HG03342 (cell line): ENCODE measurements around the gene FOXP1.

Source experiments
- ATAC-seq: cut with Tn5 transposase; IDR thresholded peaks from one replicate; pipeline ENCODE4 v1.9.1; 2021; ENCODE audit warnings: mild to moderate bottlenecking, moderate library complexity; ENCODE audit not compliant: unreplicated experiment

FOXP1 gene

DNA sequence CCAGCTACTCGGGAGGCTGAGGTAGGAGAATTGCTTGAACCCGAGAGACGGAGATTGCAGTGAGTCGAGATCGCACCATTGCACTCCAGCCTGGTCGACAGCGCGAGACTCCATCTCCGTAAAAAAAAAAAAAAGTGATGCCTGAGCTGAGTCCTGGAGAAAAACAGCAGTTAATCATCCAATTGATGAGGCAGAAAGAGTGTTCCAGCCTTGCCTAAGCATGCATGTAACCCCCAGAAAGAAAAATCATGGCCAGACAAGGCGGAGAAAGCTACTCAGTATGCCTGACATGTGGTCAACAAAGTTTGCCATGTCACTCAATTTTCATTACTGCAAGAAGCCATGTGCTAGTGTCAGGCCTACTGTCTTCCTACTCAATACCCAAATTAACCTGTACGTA, 678.0 kb downstream of the FOXP1 start:
- ATAC-seq, result no peak
